Dedifferentiated amniotic fluid mesenchymal stem cell (primary cell): ENCODE measurements around the gene FLVCR2.

Experiments
- DNase-seq: peaks from one replicate; pipeline ENCODE4 v3.0.0-alpha.2; 2016; ENCODE audit errors: extremely low spot score

Gene FLVCR2

DNA sequence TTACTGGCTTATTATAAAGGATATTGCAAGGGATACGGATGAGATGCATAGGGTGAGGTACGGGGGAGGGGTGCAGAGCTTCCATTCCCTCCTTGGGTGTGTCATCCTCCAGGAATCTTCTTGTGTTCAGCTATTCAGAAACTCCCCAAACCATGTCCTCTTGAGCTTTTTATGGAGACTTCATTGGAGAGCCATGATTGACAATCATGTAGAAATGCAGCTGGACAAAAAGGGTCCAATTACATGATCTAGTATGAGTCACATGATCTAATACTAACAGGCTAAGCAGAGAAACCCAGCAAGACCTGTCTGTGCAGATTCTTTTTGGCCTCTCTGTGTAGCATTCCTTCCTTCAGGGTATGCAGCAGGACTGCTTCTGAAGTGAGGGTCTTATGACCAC, 23.9 kb upstream of the FLVCR2 start:
- no peak for DNase-seq

DNA sequence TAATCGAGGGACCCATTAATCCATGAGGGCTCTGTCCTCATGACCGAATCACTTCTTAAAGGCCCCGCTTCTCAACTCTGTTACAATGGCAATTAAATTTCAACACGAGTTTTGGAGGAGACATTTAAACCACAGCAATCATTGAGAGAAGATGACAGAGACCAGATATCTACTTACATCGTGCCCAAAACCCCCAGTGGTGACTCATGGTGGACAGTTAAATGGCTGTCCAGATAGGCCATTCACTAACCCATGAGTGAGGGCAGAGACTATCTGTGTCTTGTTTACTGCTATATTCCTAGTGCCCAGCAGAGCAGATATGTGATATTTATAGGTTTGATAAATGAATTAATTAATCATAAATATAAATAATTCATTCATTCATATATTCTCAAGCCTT, 20.0 kb upstream of the FLVCR2 start:
- no peak for DNase-seq

GRCh38 chr14:75559045-75559444, 19.4 kb upstream of the FLVCR2 start:
- DNase-seq, result no peak

DNA sequence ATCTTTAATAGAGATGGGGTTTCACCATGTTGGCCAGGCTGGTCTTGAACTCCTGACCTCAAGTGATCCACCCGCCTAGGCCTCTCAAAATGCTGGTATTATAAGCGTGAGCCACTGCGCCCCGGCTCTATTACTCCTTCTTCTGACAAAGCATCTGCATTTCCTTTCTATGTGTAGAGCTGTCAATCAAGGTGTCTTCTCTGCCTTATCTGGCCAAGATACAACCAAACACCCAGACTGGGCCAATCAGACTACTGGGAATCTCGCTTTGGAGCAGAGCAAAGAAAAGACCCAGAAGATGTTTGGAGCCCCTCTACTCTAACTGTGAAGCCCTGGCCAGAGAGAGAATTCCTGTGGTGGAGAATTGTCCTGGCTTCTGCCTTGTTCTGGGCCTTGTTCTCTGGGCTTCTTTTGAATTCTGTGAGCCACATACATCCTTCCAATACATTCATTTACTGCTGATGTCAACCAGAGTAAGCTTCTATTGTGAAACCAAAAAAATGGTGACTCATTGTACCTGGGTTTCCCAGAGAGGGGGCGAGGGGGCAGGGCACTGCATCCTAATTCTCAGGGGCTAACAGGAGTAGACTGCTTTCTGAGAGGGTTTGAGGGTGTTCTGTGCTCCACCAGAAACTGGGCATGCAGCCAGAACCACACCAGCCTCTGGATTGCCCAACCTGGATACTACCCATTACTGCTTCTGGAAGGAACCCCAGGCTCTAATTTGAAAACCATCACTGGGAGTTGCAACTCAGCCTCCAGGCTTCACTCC, 18.8 kb upstream of the FLVCR2 start:
- DNase-seq, result peak; percentile 25

DNA sequence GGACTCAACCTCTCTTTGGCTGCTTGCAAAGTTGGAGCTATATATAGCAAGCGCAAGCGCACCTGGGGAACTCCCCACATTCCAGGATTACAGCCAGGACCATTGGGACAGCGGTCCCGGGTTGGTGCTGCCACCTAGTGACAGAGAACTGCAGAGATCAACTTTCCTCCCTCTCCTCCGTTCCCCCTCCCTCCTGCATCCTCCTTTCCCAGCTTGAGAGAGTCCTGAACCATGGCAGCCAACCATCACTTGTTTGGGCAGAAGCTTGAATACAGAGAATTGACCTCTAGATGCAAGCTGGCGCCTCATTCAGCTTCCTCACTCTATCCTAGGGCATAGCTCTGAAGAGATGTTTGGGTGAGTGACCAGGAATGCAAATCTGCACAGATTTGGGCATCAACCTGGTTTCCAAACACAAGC, 17.4 kb upstream of the FLVCR2 start:
- DNase-seq, result peak; percentile 66

DNA sequence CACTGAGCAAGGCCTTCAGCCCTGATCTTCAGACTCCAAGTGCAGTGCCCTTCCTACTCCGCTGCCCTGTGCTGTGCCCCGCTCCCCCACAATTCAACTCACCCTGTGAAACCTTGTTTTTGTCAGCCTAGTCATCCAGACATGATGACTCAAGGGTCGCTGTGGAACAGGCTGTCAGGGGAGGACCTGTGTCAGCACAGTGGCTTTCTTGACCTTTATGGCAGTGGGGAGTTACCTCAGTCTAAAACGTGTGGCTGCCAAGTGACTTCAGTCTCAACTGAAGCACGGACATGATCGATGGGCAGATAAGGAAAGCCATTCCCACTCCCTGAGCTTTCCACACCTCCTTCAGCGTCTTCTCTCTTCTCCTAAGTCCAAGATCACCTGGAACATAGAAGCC, 16.3 kb upstream of the FLVCR2 start:
- no peak for DNase-seq

- DNase-seq, result no peak
These were observed 15.9 kb upstream of the FLVCR2 start for GRCh38 chr14:75562489-75562888.

GRCh38 chr14:75563931-75564330, 14.5 kb upstream of the FLVCR2 start:
- DNase-seq, result no peak

GRCh38 chr14:75565056-75565455, 13.4 kb upstream of the FLVCR2 start:
- DNase-seq, result no peak

DNA sequence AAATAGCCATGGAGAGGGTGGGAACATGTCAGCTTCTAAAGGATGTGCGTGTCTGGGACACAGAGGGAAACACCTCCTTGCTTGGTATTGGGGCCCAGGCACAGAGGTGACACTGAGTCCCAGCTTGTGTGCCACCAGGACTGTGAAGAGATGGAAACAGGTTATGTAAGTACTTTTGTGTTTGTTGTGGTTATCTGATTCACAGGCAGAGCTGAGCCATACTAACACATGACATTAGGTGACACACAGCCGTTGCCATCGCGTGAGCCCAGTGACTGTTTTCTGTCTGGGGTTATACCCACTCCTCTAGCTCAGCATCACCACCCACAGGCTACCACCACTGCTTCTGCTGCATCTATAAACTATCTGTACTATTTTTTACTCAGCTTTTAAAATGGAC, 12.1 kb upstream of the FLVCR2 start:
- DNase-seq, result no peak

DNA sequence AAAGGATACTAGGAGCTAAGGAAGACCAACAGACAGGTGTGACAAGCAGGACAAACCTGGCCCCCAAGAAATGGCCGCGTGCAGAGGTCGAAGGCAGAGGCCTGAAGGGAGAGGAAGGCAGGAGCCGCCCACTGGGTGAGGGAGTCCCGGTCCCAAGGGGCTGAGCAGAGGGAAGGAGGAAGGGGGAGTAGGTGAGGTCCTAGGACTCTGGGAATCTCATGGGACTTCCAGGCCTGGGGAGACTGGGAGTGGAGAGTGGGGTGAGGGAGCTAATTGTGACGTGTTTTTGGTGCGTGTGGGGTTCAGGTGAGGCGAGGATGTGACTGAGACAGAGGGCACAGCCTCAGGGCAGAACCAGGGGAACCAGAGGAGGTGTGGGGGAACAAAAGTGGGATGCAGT, 11.7 kb upstream of the FLVCR2 start:
- DNase-seq, result no peak

- no peak for DNase-seq
These were observed 10.3 kb upstream of the FLVCR2 start for GRCh38 chr14:75568140-75568539.

DNA sequence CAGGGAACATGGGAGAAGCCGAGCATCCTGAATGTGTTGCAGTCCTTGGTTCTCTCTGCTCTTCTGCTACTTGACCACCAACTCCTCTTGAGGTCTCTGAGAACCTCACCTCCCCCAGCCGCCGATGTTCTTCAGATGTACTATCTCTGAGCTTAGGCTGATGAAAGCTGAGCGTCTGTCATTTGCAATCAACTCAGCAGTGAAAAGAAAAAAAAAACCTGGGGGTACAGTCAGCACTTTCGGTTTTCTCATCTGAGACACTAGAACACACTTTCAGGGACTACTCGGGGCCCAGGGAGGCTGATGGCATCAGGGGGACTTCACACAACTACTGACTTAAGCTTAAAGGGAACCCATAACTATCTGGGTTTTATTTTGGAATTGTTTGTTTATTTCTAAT, 9.6 kb upstream of the FLVCR2 start:
- no peak for DNase-seq

GRCh38 chr14:75570797-75571196, 7.6 kb upstream of the FLVCR2 start:
- DNase-seq, result no peak

GRCh38 chr14:75572104-75572503, 6.3 kb upstream of the FLVCR2 start:
- DNase-seq, result no peak

GRCh38 chr14:75577090-75577489, 1.3 kb upstream of the FLVCR2 start:
- no peak for DNase-seq

DNA sequence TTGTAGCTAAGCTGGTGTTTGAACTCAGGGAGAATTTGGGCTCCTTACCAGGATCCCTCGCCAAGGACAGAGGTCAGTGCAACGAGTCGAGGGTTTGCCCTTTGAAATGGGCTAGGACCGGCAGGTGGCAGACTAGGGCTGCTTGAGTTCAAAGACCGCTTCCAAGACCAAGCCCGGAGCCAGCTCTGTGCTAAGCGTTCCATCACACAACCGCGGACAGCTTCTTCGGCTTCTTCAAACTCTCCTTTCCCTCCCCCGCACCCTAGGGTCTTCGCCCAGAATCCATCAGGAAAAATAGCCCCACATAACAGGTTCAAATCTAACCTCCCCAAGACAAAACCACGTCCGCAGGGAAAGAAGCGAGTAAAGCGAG, 705 bp upstream of the FLVCR2 start:
- peak; percentile 76 for DNase-seq

DNA sequence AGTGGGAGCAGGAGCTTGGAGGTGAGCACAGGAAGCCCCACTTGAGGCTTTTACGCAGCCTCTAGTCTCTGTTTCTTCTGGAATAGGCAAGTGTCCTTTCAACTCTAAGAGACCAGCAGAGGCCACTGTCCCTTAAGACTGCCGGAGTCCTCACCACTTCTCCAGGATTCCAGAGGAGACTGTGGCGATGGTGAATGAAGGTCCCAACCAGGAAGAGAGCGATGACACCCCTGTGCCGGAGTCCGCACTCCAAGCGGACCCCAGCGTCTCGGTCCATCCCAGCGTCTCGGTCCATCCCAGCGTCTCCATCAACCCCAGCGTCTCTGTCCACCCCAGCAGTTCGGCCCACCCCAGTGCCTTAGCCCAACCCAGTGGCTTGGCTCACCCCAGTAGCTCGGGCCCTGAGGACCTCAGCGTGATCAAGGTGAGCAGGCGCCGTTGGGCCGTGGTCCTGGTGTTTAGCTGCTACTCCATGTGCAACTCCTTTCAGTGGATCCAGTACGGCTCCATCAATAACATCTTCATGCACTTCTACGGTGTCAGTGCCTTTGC, 442 bp downstream of the FLVCR2 start:
- DNase-seq, result no peak

DNA sequence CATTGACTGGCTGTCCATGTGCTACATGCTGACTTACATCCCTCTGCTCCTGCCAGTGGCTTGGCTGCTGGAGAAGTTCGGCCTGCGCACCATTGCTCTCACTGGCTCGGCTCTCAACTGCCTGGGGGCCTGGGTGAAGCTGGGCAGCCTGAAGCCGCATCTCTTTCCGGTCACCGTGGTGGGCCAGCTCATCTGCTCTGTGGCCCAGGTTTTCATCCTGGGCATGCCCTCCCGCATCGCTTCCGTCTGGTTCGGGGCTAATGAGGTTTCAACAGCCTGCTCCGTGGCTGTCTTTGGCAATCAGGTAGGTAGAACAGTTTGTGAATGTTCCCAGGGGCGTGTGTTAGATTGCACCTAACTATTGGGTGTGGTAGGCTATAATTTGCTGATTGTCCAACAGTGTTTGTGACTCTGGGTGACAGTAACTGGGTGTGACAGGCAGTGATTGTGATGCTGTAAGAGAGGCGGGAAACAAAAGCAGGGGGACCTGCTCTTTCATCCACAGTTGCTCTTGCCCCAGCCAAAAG, 981 bp downstream of the FLVCR2 start:
- DNase-seq, result no peak

DNA sequence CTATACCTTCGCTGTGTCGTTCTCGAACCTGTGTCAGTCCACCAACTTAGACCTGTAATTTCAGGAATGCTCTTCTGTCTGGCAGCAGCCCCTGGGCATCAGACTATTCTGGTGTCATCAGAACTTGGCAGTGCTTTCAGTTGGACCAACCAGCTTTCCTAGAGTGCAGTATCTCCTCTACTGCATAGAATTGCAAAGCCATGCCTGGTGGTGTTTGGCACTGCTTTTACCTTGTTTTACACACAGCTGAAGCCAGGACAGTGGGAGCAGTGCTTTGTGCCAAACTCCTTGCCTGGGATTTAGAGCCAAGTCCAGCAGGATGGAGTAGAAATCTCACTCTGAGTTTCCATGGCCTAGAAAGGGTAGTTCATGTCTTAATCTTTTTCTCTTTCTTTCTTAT, 1.5 kb downstream of the FLVCR2 start:
- no peak for DNase-seq

DNA sequence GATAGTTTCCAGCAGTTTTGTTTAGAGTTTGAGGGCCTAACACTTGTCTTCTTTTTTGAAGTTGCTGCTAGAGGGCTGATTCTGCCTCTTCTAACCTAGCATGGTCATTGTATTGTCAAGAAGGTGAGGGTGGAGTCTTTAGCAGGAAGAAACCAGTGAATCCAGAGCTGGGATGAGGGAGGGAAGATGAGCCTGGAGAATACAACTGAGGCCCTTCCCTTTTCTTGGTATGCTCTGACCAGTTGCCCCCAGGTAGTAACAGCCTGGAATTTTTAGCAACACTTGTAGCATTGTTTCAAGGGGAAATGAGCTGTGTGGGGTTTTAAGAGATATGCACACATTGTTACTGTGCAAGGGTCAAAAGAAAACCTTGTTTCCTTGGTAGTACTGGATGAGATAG, 9.0 kb downstream of the FLVCR2 start:
- DNase-seq, result no peak

DNA sequence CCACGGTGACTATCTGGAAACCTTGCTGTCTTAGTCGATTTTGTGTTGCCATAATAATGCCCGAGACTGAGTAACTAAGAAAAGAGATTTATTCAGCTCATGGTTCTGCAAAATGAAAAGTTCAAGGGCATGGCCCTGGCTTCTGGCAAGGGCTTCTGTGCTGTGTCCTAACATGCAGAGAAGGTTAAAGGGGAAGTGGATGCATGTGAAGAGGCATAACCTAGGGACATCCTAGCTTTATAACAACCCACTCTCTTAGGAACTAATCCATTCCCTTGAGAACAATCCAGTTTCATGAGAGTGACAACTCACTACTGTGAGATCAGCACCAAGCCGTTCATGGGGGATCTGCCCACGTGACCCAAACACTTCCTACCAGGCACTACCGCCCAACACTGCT, 11.5 kb downstream of the FLVCR2 start:
- no peak for DNase-seq

- DNase-seq, result no peak
These were observed 13.0 kb downstream of the FLVCR2 start for GRCh38 chr14:75591331-75591946.
